GM21423 (cell line): Measurements from ENCODE around the gene RPL38.

Experiments
- ATAC-seq: cut with Tn5 transposase; IDR thresholded peaks from one replicate; pipeline ENCODE4 v1.9.1; 2021; ENCODE audit warnings: mild to moderate bottlenecking, moderate library complexity; ENCODE audit not compliant: unreplicated experiment

The RPL38 gene

DNA sequence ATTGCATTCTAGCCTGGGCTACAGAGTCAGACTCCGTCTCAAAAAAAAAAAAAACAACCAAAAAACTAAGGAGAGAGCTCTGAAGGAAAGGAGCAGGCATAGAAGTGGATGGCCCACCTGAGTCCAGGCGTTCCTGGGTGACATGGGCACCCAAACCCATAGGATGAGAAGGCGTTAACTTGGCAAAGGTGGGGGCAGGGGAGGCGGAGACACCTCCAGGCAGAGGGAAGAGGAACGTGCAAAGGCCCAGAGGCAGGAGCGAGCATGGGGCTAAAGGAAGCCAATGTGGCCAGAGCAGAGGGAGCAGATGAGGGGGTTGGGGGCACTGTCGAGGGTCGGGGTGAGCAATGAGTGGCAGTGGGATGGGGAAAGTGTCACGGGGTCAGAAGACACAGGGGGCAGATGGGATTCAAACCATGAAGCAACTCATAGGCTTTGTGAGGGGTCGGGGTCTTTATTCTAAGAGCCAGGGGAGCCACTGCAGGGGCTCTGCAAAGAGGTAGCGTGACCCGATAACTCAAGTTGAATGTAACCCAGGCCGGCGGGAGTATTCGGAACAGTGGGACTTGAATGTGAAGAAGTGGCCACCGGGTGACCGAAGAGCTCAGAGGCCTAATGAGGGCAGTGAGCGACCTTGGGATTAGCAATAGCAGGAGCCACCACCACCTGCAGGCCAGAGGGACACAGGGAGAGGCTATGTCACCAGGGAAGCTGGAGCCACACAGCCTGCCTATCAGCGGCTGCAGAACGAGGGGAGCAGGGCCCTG, 21.7 kb downstream of the RPL38 start:
- ATAC-seq = no peak

- no peak for ATAC-seq
Measured at GRCh38 chr17:74226252-74226651, 22.8 kb downstream of the RPL38 start.

- ATAC-seq = no peak
Measured at GRCh38 chr17:74227271-74228080, 24.0 kb downstream of the RPL38 start.

- ATAC-seq = no peak
Measured at GRCh38 chr17:74228306-74228978, 25.0 kb downstream of the RPL38 start.

DNA sequence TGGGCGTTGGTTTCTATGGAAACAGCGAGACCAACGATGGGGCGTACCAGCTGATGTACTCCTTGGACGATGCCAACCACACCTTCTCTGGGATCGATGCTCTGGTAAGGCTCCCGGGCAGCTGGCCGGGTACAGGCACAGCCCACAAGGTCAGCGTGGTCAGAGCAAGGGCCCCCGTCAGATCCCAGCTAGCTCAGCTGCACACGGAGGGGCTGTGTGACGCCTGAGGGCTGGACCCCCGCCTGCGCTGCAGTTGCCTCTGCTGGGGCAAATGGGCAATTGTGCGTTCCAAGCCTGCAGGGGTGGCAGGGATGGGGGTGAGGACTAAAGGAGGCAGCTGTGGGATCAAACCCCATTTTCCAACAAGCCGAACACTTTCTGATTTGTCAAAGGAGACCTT, 27.4 kb downstream of the RPL38 start:
- ATAC-seq = no peak

GRCh38 chr17:74231928-74232907, 28.7 kb downstream of the RPL38 start:
- no peak for ATAC-seq

DNA sequence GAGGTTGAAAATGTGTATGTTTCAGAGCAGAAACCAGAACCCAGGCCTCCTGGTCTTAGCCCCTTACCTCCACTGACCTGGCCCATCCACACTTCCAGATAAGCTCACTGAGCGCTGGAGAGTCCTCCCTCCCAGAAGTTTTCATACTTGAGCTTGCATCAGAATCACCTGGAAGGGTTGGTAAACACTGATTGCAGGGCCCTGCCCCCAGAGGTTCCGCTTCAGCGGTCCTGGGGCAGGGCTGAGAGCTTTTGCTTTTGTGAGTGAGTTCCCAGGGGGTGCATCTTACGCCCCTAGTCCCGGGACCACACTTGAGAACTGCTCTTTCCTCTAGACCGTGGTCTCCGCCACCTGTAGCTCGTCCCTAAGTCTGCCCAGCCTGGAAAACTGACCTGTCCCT, 30.5 kb downstream of the RPL38 start:
- no peak for ATAC-seq

GRCh38 chr17:74234486-74234885, 31.0 kb downstream of the RPL38 start:
- ATAC-seq = no peak

DNA sequence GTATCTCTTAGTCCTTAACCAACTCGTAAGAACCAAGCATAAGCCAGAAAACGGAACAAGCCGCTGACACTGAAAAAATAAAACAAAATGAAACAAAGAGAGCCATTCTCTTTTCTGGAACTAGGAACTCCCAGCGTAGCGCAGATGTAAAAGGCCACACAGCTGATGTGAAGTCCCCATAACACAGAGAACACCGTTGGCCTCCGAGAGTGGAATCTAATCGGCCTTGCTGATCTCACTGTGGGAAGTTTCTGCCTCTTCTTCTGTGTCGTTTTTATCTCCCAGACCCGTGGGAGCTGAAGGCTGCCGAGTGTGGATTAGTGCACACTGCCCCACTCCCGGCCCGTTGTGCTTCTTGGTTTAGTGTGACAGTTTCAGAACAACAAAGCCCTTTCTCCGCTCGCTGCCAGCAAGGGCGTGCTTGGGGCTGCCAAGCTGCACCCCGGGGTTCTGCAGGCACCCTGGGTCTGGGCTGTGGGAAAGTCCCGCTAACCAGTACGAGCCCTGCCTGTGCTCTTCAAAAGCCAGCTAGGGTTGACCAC, 31.6 kb downstream of the RPL38 start:
- ATAC-seq = no peak

- no peak for ATAC-seq
Measured at GRCh38 chr17:74235911-74236371, 32.5 kb downstream of the RPL38 start.

- no peak for ATAC-seq
Measured at GRCh38 chr17:74237321-74237720, 33.8 kb downstream of the RPL38 start.

DNA sequence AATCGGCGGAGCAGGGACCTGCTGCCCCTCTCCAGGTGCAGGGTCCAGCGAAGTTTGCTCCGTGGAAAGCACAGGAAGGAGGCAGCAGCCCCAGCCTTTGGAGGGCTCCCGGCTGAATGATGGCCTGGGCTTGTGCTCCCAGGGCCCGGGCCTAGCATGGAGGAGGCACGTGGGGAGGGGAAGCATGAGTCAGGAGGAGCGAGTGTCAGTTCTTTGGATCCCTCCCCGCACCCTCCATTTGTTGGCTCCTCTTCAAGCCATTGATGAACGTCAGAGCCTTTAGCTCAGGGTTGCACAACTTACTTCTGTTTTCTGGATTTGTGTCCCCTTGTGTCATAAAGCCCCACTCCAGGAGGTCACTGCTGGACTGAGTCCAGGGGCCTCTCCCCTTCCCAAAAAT, 35.7 kb downstream of the RPL38 start:
- no peak for ATAC-seq

DNA sequence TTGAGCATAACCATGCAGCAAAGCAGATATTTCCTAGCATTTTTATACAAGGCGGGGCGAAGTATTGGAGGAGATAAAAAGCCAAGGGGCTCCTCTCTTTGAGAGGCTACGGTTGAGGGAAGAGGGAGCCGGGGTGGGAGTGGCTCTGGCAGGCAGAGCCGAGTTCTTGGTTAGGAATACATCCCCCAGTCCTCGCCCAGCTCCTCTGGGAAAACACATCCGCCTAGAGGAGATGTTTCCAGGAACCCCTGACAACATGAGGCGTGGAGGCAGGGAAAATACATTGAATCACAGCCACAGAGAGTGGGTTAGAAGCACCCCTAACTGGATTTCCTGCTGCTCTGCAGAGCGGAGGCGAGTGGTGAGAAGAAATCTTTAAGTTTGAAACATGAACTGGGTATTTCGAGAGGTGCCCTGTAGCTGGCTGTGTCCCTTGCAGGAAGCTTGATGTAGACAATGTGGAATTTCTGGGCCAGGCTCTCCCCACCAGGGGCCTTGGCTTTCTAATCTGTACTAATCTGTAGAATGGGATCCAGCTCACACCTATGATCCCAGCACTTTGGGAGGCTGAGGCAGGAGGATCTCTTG, 37.2 kb downstream of the RPL38 start:
- no peak for ATAC-seq

- no peak for ATAC-seq
Measured at GRCh38 chr17:74241431-74241830, 38.0 kb downstream of the RPL38 start.

GRCh38 chr17:74241847-74242246, 38.4 kb downstream of the RPL38 start:
- ATAC-seq = no peak

DNA sequence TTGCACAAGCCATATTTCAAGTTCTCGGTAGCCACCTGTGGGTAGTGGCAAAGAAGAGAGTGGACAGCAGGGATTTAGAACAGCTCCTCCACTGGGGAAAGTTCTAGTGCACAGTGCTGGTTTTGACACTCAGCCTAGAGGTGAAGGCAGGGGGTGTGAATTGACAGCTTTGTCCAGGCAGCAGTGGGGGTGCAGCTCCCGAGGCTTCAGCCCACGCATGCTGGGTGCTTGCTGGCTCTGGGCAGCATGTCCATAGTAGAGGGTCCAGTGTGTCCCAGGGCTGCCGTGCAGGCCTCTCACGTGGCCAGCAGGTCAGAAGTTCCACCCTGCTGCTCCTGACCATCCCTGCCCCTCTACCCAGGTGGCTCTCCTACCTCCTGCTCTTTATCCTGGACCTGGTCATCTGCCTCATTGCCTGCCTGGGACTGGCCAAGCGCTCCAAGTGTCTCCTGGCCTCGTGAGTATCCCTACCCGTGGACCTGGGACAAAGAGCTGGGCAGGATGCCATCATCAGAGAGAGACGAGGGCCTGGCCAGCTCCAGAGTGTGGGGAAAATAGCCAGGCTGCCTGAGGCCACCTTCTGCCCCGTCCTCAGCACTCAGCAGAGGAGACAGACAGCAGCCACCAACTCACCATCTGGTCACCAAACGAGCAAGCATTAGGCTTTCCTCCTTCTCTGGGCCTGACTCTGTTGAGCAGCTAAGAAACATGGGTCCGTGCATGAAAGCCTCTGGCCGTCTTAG, 39.7 kb downstream of the RPL38 start:
- no peak for ATAC-seq

DNA sequence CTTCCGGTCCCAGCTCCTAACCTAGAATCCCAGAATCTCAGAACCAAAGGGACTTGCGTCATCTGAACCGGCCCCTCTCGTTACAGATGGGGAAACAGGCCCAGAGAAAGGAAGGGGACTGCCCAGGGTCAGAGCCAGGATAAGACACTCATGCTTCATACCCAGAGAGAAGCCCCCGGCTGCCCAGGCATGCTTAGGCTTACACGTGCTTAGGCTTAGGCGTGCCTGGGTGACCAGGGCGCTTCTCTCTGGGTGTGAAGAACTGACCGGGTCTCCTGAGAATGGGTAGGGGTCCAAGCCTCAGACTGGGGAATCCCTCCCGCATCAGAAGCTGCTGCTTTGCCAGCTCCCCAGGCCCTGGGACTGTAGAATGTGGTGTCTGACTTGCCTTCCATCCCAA, 40.6 kb downstream of the RPL38 start:
- ATAC-seq = no peak

DNA sequence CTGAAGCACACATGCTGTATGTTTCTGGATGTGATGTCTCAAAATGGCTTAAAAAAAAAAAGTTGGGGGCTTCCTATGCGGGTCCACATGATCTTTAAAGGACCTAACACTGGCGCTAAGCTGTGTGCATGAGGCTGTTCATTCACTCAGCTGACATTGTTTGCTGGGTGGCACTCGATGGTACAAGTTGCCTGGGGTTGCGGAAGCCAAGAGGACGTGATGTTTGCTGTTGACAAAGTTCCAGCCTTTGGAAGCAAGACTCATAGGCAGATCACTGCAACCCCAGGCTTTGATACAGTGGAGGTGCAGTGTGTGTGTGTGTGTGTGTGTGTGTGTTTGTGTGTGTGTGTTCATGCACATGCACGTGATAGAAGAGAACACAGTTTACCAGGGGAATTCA, 41.1 kb downstream of the RPL38 start:
- no peak for ATAC-seq
